ENCODE data around the gene YLPM1. TPM values are rescaled to one million over a fixed set of nuclear protein-coding genes. Genes with fewer than 3 reads are reported as not detected.

YLPM1 gene
- total RNA-seq, 2 donors from 2014 or later = 28.3 to 31.5 TPM

GRCh38 chr14:74835645-74836250, 72.6 kb downstream of the YLPM1 start:
- intact Hi-C loops (cut with DNase I) = no loop called here
- ATAC-seq = no peak
- no peak for DNase-seq

- DNase-seq (no peak), ATAC-seq (no peak)
- intact Hi-C loops (cut with DNase I) = no loop called here
Observed at GRCh38 chr14:74836251-74836960, 73.3 kb downstream of the YLPM1 start.

GRCh38 chr14:74838166-74838565, 75.0 kb downstream of the YLPM1 start:
- intact Hi-C loops (cut with DNase I) = no loop called here
- no peak for DNase-seq
- no peak for ATAC-seq

- DNase-seq (no peak), ATAC-seq (no peak)
- intact Hi-C loops (cut with DNase I) = no loop called here
Observed at GRCh38 chr14:74840603-74841030, 77.5 kb downstream of the YLPM1 start.

GRCh38 chr14:74841230-74842207, 78.4 kb downstream of the YLPM1 start:
- intact Hi-C loops (cut with DNase I) = no loop called here
- no peak for ATAC-seq

GRCh38 chr14:74843653-74844052, 80.5 kb downstream of the YLPM1 start:
- intact Hi-C loops (cut with DNase I) = no loop called here
- peak; percentile 67 to 77 for ATAC-seq

More at GRCh38 chr14:74841230-74842207, 78.4 kb downstream of the YLPM1 start:
- no peak for DNase-seq

GRCh38 chr14:74846168-74846567, 83.1 kb downstream of the YLPM1 start:
- intact Hi-C loops (cut with DNase I) = no loop called here
- ATAC-seq = peak; percentile 13 to 58
- no peak for DNase-seq

More at GRCh38 chr14:74843653-74844052, 80.5 kb downstream of the YLPM1 start:
- no peak for DNase-seq

GRCh38 chr14:74846968-74847665, 84.0 kb downstream of the YLPM1 start:
- intact Hi-C loops (cut with DNase I) = no loop called here
- ATAC-seq (no peak), DNase-seq (no peak)

- ATAC-seq (no peak), DNase-seq (no peak)
- intact Hi-C loops (cut with DNase I) = no loop called here
Observed at GRCh38 chr14:74848768-74849167, 85.7 kb downstream of the YLPM1 start.

- ATAC-seq (peak in 1 of 2 donors; percentile 12), DNase-seq (no peak)
- intact Hi-C loops (cut with DNase I) = no loop called here
Observed at GRCh38 chr14:74852922-74853530, 89.9 kb downstream of the YLPM1 start.

- no peak for DNase-seq
- no peak for ATAC-seq
- intact Hi-C loops (cut with DNase I) = no loop called here
Observed at GRCh38 chr14:74853581-74853980, 90.5 kb downstream of the YLPM1 start.

- ATAC-seq = no peak
- intact Hi-C loops (cut with DNase I) = no loop called here
Observed at GRCh38 chr14:74855021-74855420, 91.9 kb downstream of the YLPM1 start.

GRCh38 chr14:74855945-74856344, 92.8 kb downstream of the YLPM1 start:
- intact Hi-C loops (cut with DNase I) = no loop called here
- DNase-seq = no peak
- ATAC-seq = no peak

More at GRCh38 chr14:74855021-74855420, 91.9 kb downstream of the YLPM1 start:
- DNase-seq = no peak

GRCh38 chr14:74856366-74856765, 93.2 kb downstream of the YLPM1 start:
- DNase-seq (no peak), ATAC-seq (no peak)
- intact Hi-C loops (cut with DNase I) = no loop called here

- ATAC-seq (no peak), DNase-seq (no peak)
- intact Hi-C loops (cut with DNase I) = no loop called here
Observed at GRCh38 chr14:74858022-74858421, 94.9 kb downstream of the YLPM1 start.

- ATAC-seq (no peak), DNase-seq (no peak)
- intact Hi-C loops (cut with DNase I) = loop anchor here in 1 of 2 donors (5.0 kb wide), 2 partner anchors 47 to 227 kb away; no protein-coding TSS in a partner anchor
Observed at GRCh38 chr14:74859757-74860552, 96.8 kb downstream of the YLPM1 start.

GRCh38 chr14:74860899-74861733, 98.0 kb downstream of the YLPM1 start:
- peak; percentile 81 to 82 for ATAC-seq
- DNase-seq = peak; percentile 93
- intact Hi-C loops (cut with DNase I) = loop anchor here in 1 of 2 donors (5.0 kb wide), 2 partner anchors 46 to 226 kb away; no protein-coding TSS in a partner anchor

All from left cardiac atrium (tissue), 4 donors.